Measurements from ENCODE around the gene PSMC6. TPM values are rescaled to one million over a fixed set of nuclear protein-coding genes. Genes with fewer than 3 reads are reported as not detected.
A peak's percentile ranks its signal among the peaks of the same experiment; 100 is the strongest.

Gene PSMC6
- total and polyA plus RNA-seq, 12 donors = 50.6 to 235 (median 91.2) TPM

DNA sequence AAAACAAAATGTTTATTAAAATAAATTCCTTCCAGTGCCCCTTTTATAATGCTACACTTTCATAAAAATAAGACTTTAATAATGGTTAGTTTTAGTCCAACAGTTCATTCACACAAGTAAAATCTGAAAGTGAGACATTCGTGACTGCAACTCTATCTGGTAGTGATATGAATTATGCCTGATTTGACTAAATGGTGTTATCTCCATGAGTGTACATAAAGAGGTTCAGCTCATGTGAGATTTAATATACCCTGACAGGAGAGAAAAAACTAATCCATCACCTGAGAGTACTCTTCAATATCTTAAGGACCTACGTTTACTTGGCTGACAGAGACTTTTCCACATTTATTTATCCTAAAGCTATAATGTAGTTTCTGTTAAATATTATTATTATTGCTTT, 45.7 kb upstream of the PSMC6 start:
- intact Hi-C loops (cut with DNase I) = no loop called here
- H3K4me3 ChIP-seq = no peak overlapping the region
- TF ChIP-seq POLR2A (IDR thresholded peaks at IDR 0.05) = no peak
- TF ChIP-seq, protein P1, sequence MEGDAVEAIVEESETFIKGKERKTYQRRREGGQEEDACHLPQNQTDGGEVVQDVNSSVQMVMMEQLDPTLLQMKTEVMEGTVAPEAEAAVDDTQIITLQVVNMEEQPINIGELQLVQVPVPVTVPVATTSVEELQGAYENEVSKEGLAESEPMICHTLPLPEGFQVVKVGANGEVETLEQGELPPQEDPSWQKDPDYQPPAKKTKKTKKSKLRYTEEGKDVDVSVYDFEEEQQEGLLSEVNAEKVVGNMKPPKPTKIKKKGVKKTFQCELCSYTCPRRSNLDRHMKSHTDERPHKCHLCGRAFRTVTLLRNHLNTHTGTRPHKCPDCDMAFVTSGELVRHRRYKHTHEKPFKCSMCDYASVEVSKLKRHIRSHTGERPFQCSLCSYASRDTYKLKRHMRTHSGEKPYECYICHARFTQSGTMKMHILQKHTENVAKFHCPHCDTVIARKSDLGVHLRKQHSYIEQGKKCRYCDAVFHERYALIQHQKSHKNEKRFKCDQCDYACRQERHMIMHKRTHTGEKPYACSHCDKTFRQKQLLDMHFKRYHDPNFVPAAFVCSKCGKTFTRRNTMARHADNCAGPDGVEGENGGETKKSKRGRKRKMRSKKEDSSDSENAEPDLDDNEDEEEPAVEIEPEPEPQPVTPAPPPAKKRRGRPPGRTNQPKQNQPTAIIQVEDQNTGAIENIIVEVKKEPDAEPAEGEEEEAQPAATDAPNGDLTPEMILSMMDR (IDR thresholded peaks at IDR 0.05) = no peak
- H3K4me1 ChIP-seq (replicated peaks in 1 of 2) = no peaks in the 10 kb centered on the region
- WGBS, 4 donors = 93 to 96% (median 96%) methylated on average over 2 of the region's 2 CpGs
- no peaks in the 10 kb centered on the region for H3K9me3 ChIP-seq (replicated peaks in 1 of 3)
- no peaks in the 10 kb centered on the region for H3K27me3 ChIP-seq
- no peak for DNase-seq
- H3K36me3 ChIP-seq (replicated peaks in 1 of 2) = no peaks in the 10 kb centered on the region
- no peak overlapping the region for H3K27ac ChIP-seq

DNA sequence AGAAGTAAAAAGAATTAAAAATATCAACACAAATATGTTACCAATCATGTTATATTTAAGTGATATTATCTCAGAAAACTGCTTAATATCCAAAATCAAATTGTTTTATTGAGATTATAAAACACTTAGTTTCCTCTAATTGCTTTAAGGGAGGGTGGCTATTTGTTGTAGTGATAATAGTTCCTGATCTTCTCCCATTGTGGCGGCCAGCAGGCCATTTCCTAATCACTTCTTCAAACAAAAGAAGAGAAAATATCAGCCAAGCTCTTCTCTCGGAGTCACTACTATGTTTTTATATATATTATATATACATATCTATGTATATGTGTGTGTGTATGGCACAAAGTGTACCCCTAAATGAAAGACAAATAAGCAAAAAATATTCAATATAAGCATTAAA, 43.1 kb upstream of the PSMC6 start:
- TF ChIP-seq POLR2A (IDR thresholded peaks at IDR 0.05) = no peak
- TF ChIP-seq, protein P1 (IDR thresholded peaks at IDR 0.05) = no peak
- no peak overlapping the region for H3K4me3 ChIP-seq
- H3K27me3 ChIP-seq = no peaks in the 10 kb centered on the region
- WGBS, 4 donors = 86 to 94% (median 90%) methylated on average over 2 of the region's 2 CpGs
- H3K9me3 ChIP-seq (replicated peaks in 1 of 3) = no peaks in the 10 kb centered on the region
- no peaks in the 10 kb centered on the region for H3K4me1 ChIP-seq (replicated peaks in 1 of 2)
- intact Hi-C loops (cut with DNase I) = no loop called here
- no peaks in the 10 kb centered on the region for H3K36me3 ChIP-seq (replicated peaks in 1 of 2)
- no peak for DNase-seq
- no peak overlapping the region for H3K27ac ChIP-seq

DNA sequence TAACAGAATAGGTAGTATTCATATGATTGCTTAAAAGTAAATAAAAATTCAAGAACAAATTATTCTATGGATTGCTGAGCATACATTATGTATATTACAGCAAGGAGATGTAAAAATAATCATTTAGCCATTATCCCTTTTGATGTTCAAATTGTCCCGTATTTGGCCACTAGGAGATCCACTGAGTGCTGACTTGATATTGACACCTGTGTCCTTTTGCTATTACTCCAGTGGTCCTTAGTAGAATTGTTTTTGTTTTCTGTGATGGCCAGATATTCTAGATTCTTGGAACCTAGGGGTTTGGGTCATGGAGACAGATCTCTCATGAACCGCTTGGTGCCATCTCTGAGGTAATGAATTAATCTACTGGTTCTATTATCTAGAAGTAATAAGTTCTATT, 28.4 kb upstream of the PSMC6 start:
- intact Hi-C loops (cut with DNase I) = no loop called here
- no peaks in the 10 kb centered on the region for H3K36me3 ChIP-seq (replicated peaks in 1 of 2)

DNA sequence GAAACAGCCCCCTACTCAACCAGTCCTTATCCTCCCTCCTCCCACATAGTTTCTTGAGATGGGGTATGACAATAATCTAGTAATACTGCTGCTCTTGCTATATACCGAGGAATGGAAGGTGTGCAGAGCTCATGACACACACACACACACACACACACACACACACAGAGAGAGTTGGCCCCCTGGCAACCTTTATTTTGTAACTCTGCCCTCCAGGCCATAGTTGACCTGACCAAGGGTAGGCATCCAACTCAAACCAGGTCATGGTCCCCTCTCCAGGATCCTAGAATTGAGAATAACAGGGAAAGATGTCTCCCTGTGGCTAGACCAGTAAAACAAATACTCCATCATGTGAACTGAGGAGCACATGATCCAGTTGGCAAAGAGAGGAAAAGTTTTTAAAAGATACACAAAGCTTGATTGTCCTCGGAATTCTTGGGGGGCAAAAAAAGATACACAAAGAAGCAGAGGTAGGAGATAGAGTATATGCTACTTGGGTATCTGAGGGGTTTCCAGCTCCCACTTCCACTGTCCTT, 22.9 kb upstream of the PSMC6 start:
- Histone ChIP-seq H3K4me3 (no peak overlapping the region), H3K36me3 (replicated peaks in 1 of 2) (no peaks in the 10 kb centered on the region), H3K4me1 (replicated peaks in 1 of 2) (no peaks in the 10 kb centered on the region), H3K9me3 (replicated peaks in 1 of 3) (peaks cover 0 to 4% (median 0%) of the 10 kb centered on the region in 3 donors), H3K27me3 (no peaks in the 10 kb centered on the region), H3K27ac (no peak overlapping the region)
- 83 to 91% (median 86%) methylated on average over 2 of the region's 2 CpGs for WGBS, 4 donors
- DNase-seq = no peak
- intact Hi-C loops (cut with DNase I) = no loop called here
- TF ChIP-seq POLR2A (IDR thresholded peaks at IDR 0.05) = no peak
- TF ChIP-seq, protein P1 (IDR thresholded peaks at IDR 0.05) = no peak

More for the DNA sequence above, 28.4 kb upstream of the PSMC6 start:
- Histone ChIP-seq H3K9me3 (replicated peaks in 1 of 3) (no peaks in the 10 kb centered on the region), H3K27me3 (no peaks in the 10 kb centered on the region), H3K4me1 (replicated peaks in 1 of 2) (no peaks in the 10 kb centered on the region), H3K27ac (no peak overlapping the region), H3K4me3 (no peak overlapping the region)
- TF ChIP-seq, protein P1 (IDR thresholded peaks at IDR 0.05) = peak in 4 of 6 experiments; percentile 13 to 18 (median 16)
- TF ChIP-seq POLR2A (IDR thresholded peaks at IDR 0.05) = no peak
- DNase-seq = no peak
- 95 to 100% (median 98%) methylated on average over 2 of the region's 2 CpGs for WGBS, 4 donors
